ENCODE data around the gene BTF3.
"Not testable (repeated sequence)": the region's sequence is repeated elsewhere in the genome, so short reads cannot be mapped to it uniquely, and the experiment has no call there.

BTF3 gene

GRCh38 chr5:73496984-73497457 is 1.2 kb upstream of the BTF3 start:
- Histone ChIP-seq H3K4me3 (peak overlapping the region; percentile 95; the same call in 1 of the 2 replicates), H3K4me2 (peak overlapping the region; percentile 84), H3K36me3 (peaks cover 13% of the 10 kb centered on the region), H3K9ac (no peak overlapping the region), H4K20me1 (peaks cover 30% of the 10 kb centered on the region), H3K27ac (no peak overlapping the region), H3K4me1 (peaks cover 32% of the 10 kb centered on the region), H3K27me3 (no peaks in the 10 kb centered on the region), H3K9me3 (no peaks in the 10 kb centered on the region)
- TF ChIP-seq Cebpa-rat (IDR thresholded peaks at IDR 0.05) = no peak

GRCh38 chr5:73497497-73498056 is 665 bp upstream of the BTF3 start:
- H3K36me3 ChIP-seq = peaks cover 18% of the 10 kb centered on the region
- peak overlapping the region; percentile 98 for H3K9ac ChIP-seq
- H3K4me1 ChIP-seq = peaks cover 33% of the 10 kb centered on the region
- no peak for TF ChIP-seq Cebpa-rat (IDR thresholded peaks at IDR 0.05)
- H4K20me1 ChIP-seq = peaks cover 36% of the 10 kb centered on the region
- no peaks in the 10 kb centered on the region for H3K27me3 ChIP-seq
- peak overlapping the region; percentile 99 for H3K27ac ChIP-seq
- no peaks in the 10 kb centered on the region for H3K9me3 ChIP-seq
- peak overlapping the region; percentile 84 for H3K4me2 ChIP-seq
- H3K4me3 ChIP-seq = peak overlapping the region; percentile 95

- Histone ChIP-seq H3K4me2 (peak overlapping the region; percentile 62), H3K9me3 (no peaks in the 10 kb centered on the region), H3K27ac (peak overlapping the region; percentile 99), H4K20me1 (peaks cover 52% of the 10 kb centered on the region), H3K27me3 (no peaks in the 10 kb centered on the region), H3K4me3 (peak overlapping the region; percentile 95), H3K4me1 (peaks cover 33% of the 10 kb centered on the region), H3K36me3 (peaks cover 34% of the 10 kb centered on the region), H3K9ac (peak overlapping the region; percentile 98)
- TF ChIP-seq Cebpa-rat (IDR thresholded peaks at IDR 0.05) = no peak
Measured at GRCh38 chr5:73499187-73499586, 945 bp downstream of the BTF3 start.

GRCh38 chr5:73499756-73500155 is 1.5 kb downstream of the BTF3 start:
- peaks cover 40% of the 10 kb centered on the region for H3K36me3 ChIP-seq
- H3K4me3 ChIP-seq = peak overlapping the region; percentile 95
- peak overlapping the region; percentile 98 for H3K9ac ChIP-seq
- H3K4me1 ChIP-seq = peaks cover 33% of the 10 kb centered on the region
- H3K27ac ChIP-seq = peak overlapping the region; percentile 99; the same call in 1 of the 2 replicates
- H4K20me1 ChIP-seq = peaks cover 58% of the 10 kb centered on the region
- no peaks in the 10 kb centered on the region for H3K9me3 ChIP-seq
- no peaks in the 10 kb centered on the region for H3K27me3 ChIP-seq
- TF ChIP-seq Cebpa-rat (IDR thresholded peaks at IDR 0.05) = no peak
- peak overlapping the region; percentile 62 for H3K4me2 ChIP-seq

GRCh38 chr5:73501406-73501805 is 3.2 kb downstream of the BTF3 start:
- Histone ChIP-seq H3K4me3 (no peak overlapping the region), H3K36me3 (peaks cover 55% of the 10 kb centered on the region), H3K9ac (no peak overlapping the region), H3K27me3 (no peaks in the 10 kb centered on the region), H4K20me1 (peaks cover 74% of the 10 kb centered on the region), H3K4me1 (peaks cover 34% of the 10 kb centered on the region), H3K27ac (no peak overlapping the region), H3K4me2 (no peak overlapping the region; the same call in 1 of the 2 replicates), H3K9me3 (no peaks in the 10 kb centered on the region)
- no peak for TF ChIP-seq Cebpa-rat (IDR thresholded peaks at IDR 0.05)

GRCh38 chr5:73506459-73506955 is 8.3 kb downstream of the BTF3 start:
- peaks cover 18% of the 10 kb centered on the region for H3K4me1 ChIP-seq

GRCh38 chr5:73507062-73507461 is 8.8 kb downstream of the BTF3 start:
- Histone ChIP-seq H3K4me1 (peaks cover 14% of the 10 kb centered on the region), H3K36me3 (peaks cover 56% of the 10 kb centered on the region), H3K4me2 (peak overlapping the region; percentile 22), H3K27ac (no peak overlapping the region), H3K9me3 (no peaks in the 10 kb centered on the region), H3K27me3 (no peaks in the 10 kb centered on the region), H4K20me1 (peaks cover 52% of the 10 kb centered on the region), H3K4me3 (no peak overlapping the region), H3K9ac (no peak overlapping the region)
- no peak for TF ChIP-seq Cebpa-rat (IDR thresholded peaks at IDR 0.05)

More at GRCh38 chr5:73506459-73506955, 8.3 kb downstream of the BTF3 start:
- Histone ChIP-seq H3K27me3 (no peaks in the 10 kb centered on the region), H3K9ac (no peak overlapping the region; the same call in 1 of the 2 replicates), H3K36me3 (peaks cover 62% of the 10 kb centered on the region), H3K4me3 (no peak overlapping the region), H4K20me1 (peaks cover 58% of the 10 kb centered on the region), H3K4me2 (peak overlapping the region; percentile 22), H3K9me3 (no peaks in the 10 kb centered on the region), H3K27ac (no peak overlapping the region)
- TF ChIP-seq Cebpa-rat (IDR thresholded peaks at IDR 0.05) = no peak

GRCh38 chr5:73508521-73508920 is 10.3 kb downstream of the BTF3 start:
- H3K9me3 ChIP-seq, H3K4me2 ChIP-seq, H3K4me3 ChIP-seq, H3K9ac ChIP-seq, H3K27ac ChIP-seq, H3K27me3 ChIP-seq: not testable (repeated sequence)
- H4K20me1 ChIP-seq = peaks cover 38% of the 10 kb centered on the region
- H3K36me3 ChIP-seq = peaks cover 42% of the 10 kb centered on the region
- peaks cover 13% of the 10 kb centered on the region for H3K4me1 ChIP-seq

GRCh38 chr5:73513996-73514395 is 15.8 kb downstream of the BTF3 start:
- Histone ChIP-seq H3K4me1 (no peaks in the 10 kb centered on the region), H3K4me3 (no peak overlapping the region), H3K9ac (no peak overlapping the region), H3K27ac (no peak overlapping the region), H3K4me2 (no peak overlapping the region), H3K36me3 (peaks cover 3% of the 10 kb centered on the region; the same call in 1 of the 2 replicates), H4K20me1 (no peaks in the 10 kb centered on the region), H3K27me3 (no peaks in the 10 kb centered on the region), H3K9me3 (no peaks in the 10 kb centered on the region)
- TF ChIP-seq Cebpa-rat (IDR thresholded peaks at IDR 0.05) = no peak

GRCh38 chr5:73514418-73514817 is 16.2 kb downstream of the BTF3 start:
- Histone ChIP-seq H4K20me1 (no peaks in the 10 kb centered on the region), H3K4me3 (no peak overlapping the region), H3K4me2 (no peak overlapping the region), H3K27ac (no peak overlapping the region), H3K27me3 (no peaks in the 10 kb centered on the region), H3K4me1 (no peaks in the 10 kb centered on the region), H3K9ac (no peak overlapping the region), H3K9me3 (no peaks in the 10 kb centered on the region), H3K36me3 (no peaks in the 10 kb centered on the region; the same call in 1 of the 2 replicates)
- TF ChIP-seq Cebpa-rat (IDR thresholded peaks at IDR 0.05) = no peak
